Lower lobe of right lung (tissue), 2 donors: ENCODE measurements around the gene ZYG11A. TPM values are rescaled to one million over a fixed set of nuclear protein-coding genes. Genes with fewer than 3 reads are reported as not detected.
"Not testable (repeated sequence)": the region's sequence is repeated elsewhere in the genome, so short reads cannot be mapped to it uniquely, and the experiment has no call there.

ENCODE experiments used
- ATAC-seq, 2 donors: fragments of 200-7000 bp; cut with Tn5 transposase; one replicate each; pipeline ENCODE4 v1.9.1; 2020 to 2022; ENCODE audit warnings: mild to moderate bottlenecking in 2 of 2, moderate library complexity in 2 of 2
- DNase-seq: peaks from one replicate; pipeline ENCODE4 v3.0.0-alpha.2; 2020
- H3K27ac ChIP-seq: fragments of 200-600 bp; one replicate; pipeline ENCODE4 v1.8.0; 2022
- H3K27me3 ChIP-seq: fragments of 200-600 bp; one replicate; pipeline ENCODE4 v1.8.0; 2022; ENCODE audit warnings: low read depth
- H3K36me3 ChIP-seq: fragments of 200-600 bp; one replicate; pipeline ENCODE4 v1.8.0; 2022; ENCODE audit warnings: mild to moderate bottlenecking
- H3K4me1 ChIP-seq: fragments of 200-600 bp; one replicate; pipeline ENCODE4 v1.8.0; 2022
- H3K4me3 ChIP-seq: fragments of 200-600 bp; one replicate; pipeline ENCODE4 v1.8.0; 2022; ENCODE audit warnings: mild to moderate bottlenecking
- H3K9me3 ChIP-seq: fragments of 200-600 bp; one replicate; pipeline ENCODE4 v1.8.0; 2022
- CTCF ChIP-seq: fragments of 200-600 bp; IDR thresholded peaks from one replicate; pipeline ENCODE4 v1.8.0; 2022; ENCODE audit warnings: antibody characterized with exemption, mild to moderate bottlenecking
- intact Hi-C: fragments of 100-400 bp; cut with DNase I; formaldehyde crosslinking; loops from one replicate; pipeline ENCODE4 v1.11.0; 2022
- total RNA-seq: library from RNA; stranded (reverse); fragmentation: NEBNext Ultra II Directional; extraction: Animal tissue kit (Norgen Biotek cat#: 25700); gene quantifications from one replicate; pipeline ENCODE4 v1.2.1, GENCODE V29; 2021
- donor health status: DM: no; HTN: yes; CAD: no; lungs with severe emphysema.

Gene ZYG11A
- total RNA-seq, 1 donor from 2014 or later = not detected

- H3K27me3 ChIP-seq = no peaks in the 10 kb centered on the region
- H3K36me3 ChIP-seq = no peaks in the 10 kb centered on the region
- no peaks in the 10 kb centered on the region for H3K9me3 ChIP-seq
- no peak for ATAC-seq
- intact Hi-C loops = no loop called here
- no peak for TF ChIP-seq CTCF
- DNase-seq = no peak
- H3K4me3 ChIP-seq = no peak overlapping the region
- H3K4me1 ChIP-seq = no peaks in the 10 kb centered on the region
- no peak overlapping the region for H3K27ac ChIP-seq
These were observed 20.3 kb downstream of the ZYG11A start for GRCh38 chr1:52862666-52863458.

- no peaks in the 10 kb centered on the region for H3K27me3 ChIP-seq
- DNase-seq = no peak
- H3K36me3 ChIP-seq = no peaks in the 10 kb centered on the region
- no peak for TF ChIP-seq CTCF
- intact Hi-C loops = no loop called here
- H3K4me1 ChIP-seq = no peaks in the 10 kb centered on the region
- no peak overlapping the region for H3K4me3 ChIP-seq
- no peak for ATAC-seq
- no peak overlapping the region for H3K27ac ChIP-seq
- no peaks in the 10 kb centered on the region for H3K9me3 ChIP-seq
These were observed 24.7 kb downstream of the ZYG11A start for GRCh38 chr1:52867087-52867863.

GRCh38 chr1:52869727-52870126 is 27.2 kb downstream of the ZYG11A start:
- H3K9me3 ChIP-seq, H3K27me3 ChIP-seq, H3K4me1 ChIP-seq, H3K4me3 ChIP-seq, DNase-seq, ATAC-seq, intact Hi-C loops, H3K36me3 ChIP-seq, H3K27ac ChIP-seq: not testable (repeated sequence)

- TF ChIP-seq CTCF = no peak
- Histone ChIP-seq H3K9me3 (no peaks in the 10 kb centered on the region), H3K36me3 (no peaks in the 10 kb centered on the region), H3K4me3 (no peak overlapping the region), H3K27me3 (no peaks in the 10 kb centered on the region), H3K4me1 (no peaks in the 10 kb centered on the region), H3K27ac (no peak overlapping the region)
- DNase-seq = no peak
- intact Hi-C loops = no loop called here
- no peak for ATAC-seq
These were observed 34.3 kb downstream of the ZYG11A start for GRCh38 chr1:52876843-52877242.

GRCh38 chr1:52877554-52877953 is 35.0 kb downstream of the ZYG11A start:
- no peak for ATAC-seq
- H3K36me3 ChIP-seq = no peaks in the 10 kb centered on the region
- H3K27me3 ChIP-seq = no peaks in the 10 kb centered on the region
- no peak for TF ChIP-seq CTCF
- H3K4me1 ChIP-seq = no peaks in the 10 kb centered on the region
- H3K9me3 ChIP-seq = no peaks in the 10 kb centered on the region
- no peak overlapping the region for H3K4me3 ChIP-seq
- no peak overlapping the region for H3K27ac ChIP-seq
- intact Hi-C loops = no loop called here
- no peak for DNase-seq

GRCh38 chr1:52880206-52880605 is 37.6 kb downstream of the ZYG11A start:
- Histone ChIP-seq H3K9me3 (no peaks in the 10 kb centered on the region), H3K27ac (no peak overlapping the region), H3K27me3 (no peaks in the 10 kb centered on the region), H3K36me3 (no peaks in the 10 kb centered on the region), H3K4me3 (no peak overlapping the region), H3K4me1 (no peaks in the 10 kb centered on the region)
- DNase-seq (no peak), ATAC-seq (no peak)
- intact Hi-C loops = no loop called here
- TF ChIP-seq CTCF = no peak
